ENCODE measurements around the gene CASP10.

The CASP10 gene

DNA sequence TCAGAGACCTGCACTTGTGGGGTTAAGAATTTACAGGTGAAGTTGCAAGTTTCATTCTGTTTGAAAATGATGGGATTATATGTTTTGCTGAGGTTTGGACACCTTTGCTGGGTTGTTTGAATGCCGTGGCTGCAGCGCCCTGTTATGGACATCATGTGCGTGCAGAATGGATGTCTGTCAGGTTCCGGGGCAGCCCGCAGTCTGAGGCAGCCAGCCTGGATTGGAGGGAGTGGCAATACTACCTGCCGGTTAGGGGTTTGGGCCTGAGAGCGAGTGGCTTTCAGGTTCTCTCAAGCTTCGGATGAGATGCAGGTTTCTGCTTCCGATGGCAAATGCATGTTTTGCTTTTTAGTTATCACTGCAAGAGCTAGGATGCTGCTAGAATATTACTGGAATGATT, 78.5 kb downstream of the CASP10 start:
- peak; percentile 50 for DNase-seq

- DNase-seq, result no peak
Observed at GRCh38 chr2:201261906-201262305, 79.0 kb downstream of the CASP10 start.

GRCh38 chr2:201262718-201263117, 79.8 kb downstream of the CASP10 start:
- DNase-seq, result no peak

- DNase-seq, result no peak
Observed at GRCh38 chr2:201263779-201264178, 80.8 kb downstream of the CASP10 start.

- DNase-seq, result no peak
Observed at GRCh38 chr2:201264472-201265173, 81.7 kb downstream of the CASP10 start.

DNA sequence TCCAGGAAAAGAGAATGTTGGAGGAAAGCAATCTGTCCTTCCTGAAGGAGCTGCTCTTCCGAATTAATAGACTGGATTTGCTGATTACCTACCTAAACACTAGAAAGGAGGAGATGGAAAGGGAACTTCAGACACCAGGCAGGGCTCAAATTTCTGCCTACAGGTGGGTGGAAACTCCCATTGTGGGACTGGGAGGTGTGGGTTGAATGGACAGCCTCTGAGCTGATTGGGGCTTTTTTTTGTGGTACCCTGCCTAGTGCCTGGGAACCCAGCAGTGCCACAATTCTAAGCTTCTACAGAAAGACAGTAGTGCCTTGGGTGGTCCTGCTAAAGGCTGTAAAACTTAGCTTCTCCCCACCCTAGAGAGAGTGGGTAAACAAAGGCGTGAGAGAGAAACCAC, 83.7 kb downstream of the CASP10 start:
- DNase-seq, result no peak

GRCh38 chr2:201267278-201268030, 84.5 kb downstream of the CASP10 start:
- no peak for DNase-seq

GRCh38 chr2:201269764-201270163, 86.8 kb downstream of the CASP10 start:
- DNase-seq, result no peak

- no peak for DNase-seq
Observed at GRCh38 chr2:201270293-201271001, 87.5 kb downstream of the CASP10 start.

- DNase-seq, result no peak
Observed at GRCh38 chr2:201271917-201272316, 89.0 kb downstream of the CASP10 start.

GRCh38 chr2:201273330-201273983, 90.5 kb downstream of the CASP10 start:
- no peak for DNase-seq

- DNase-seq, result no peak
Observed at GRCh38 chr2:201275069-201275468, 92.1 kb downstream of the CASP10 start.

GRCh38 chr2:201275990-201276389, 93.0 kb downstream of the CASP10 start:
- no peak for DNase-seq

- DNase-seq, result no peak
Observed at GRCh38 chr2:201276511-201276910, 93.6 kb downstream of the CASP10 start.
